ENCODE data around the gene IGLL1.

Gene IGLL1

GRCh38 chr22:23533771-23534191 is 46.3 kb downstream of the IGLL1 start:
- H3K27me3 ChIP-seq (ENCODE audit: insufficient read depth, low read length) = no peaks in the 10 kb centered on the region
- no peak overlapping the region for H3K27ac ChIP-seq (ENCODE audit: low read depth, low read length)
- H3K79me2 ChIP-seq (ENCODE audit: control insufficient read depth, insufficient read depth, low read length, unreplicated experiment) = no peaks in the 10 kb centered on the region
- no peak overlapping the region for H2AFZ ChIP-seq (ENCODE audit: low read length, unreplicated experiment)
- H3K4me1 ChIP-seq (ENCODE audit: control insufficient read depth, insufficient read depth, low read length, unreplicated experiment) = no peaks in the 10 kb centered on the region
- no peaks in the 10 kb centered on the region for H3K36me3 ChIP-seq (ENCODE audit: insufficient read depth, low read length)
- no peak overlapping the region for H3K4me3 ChIP-seq (ENCODE audit: low read depth, low read length)

DNA sequence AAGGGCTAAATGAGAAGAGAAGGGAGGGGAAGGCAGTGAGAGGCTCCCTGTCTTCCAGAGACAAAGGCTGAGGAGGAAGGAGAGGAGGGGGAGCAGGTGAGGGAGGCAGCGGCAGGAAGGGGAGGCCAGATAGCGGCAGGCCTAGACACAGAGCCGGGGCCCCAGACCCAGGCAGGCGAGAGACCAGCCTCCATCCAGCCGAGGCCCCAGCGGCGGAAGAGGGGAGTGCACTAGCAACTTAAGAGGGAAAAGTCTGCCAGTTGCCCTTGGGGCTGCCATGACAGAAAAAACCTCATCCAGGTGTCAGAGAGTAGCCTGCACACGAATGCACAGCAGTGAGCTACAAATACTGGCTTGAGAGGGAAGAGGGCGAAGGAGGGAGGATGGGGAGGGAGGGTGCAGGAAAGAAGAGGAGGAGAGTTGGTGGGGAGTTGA is 46.7 kb downstream of the IGLL1 start:
- Histone ChIP-seq H3K4me1 (ENCODE audit: control insufficient read depth, insufficient read depth, low read length, unreplicated experiment) (no peaks in the 10 kb centered on the region), H2AFZ (ENCODE audit: low read length, unreplicated experiment) (no peak overlapping the region), H3K27me3 (ENCODE audit: insufficient read depth, low read length) (no peaks in the 10 kb centered on the region), H3K79me2 (ENCODE audit: control insufficient read depth, insufficient read depth, low read length, unreplicated experiment) (no peaks in the 10 kb centered on the region), H3K36me3 (ENCODE audit: insufficient read depth, low read length) (no peaks in the 10 kb centered on the region), H3K4me3 (ENCODE audit: low read depth, low read length) (no peak overlapping the region), H3K27ac (ENCODE audit: low read depth, low read length) (no peak overlapping the region)

GRCh38 chr22:23532731-23533130 is 47.4 kb downstream of the IGLL1 start:
- Histone ChIP-seq H3K36me3 (ENCODE audit: insufficient read depth, low read length) (no peaks in the 10 kb centered on the region), H3K27ac (ENCODE audit: low read depth, low read length) (no peak overlapping the region), H2AFZ (ENCODE audit: low read length, unreplicated experiment) (no peak overlapping the region), H3K79me2 (ENCODE audit: control insufficient read depth, insufficient read depth, low read length, unreplicated experiment) (no peaks in the 10 kb centered on the region), H3K27me3 (ENCODE audit: insufficient read depth, low read length) (no peaks in the 10 kb centered on the region), H3K4me1 (ENCODE audit: control insufficient read depth, insufficient read depth, low read length, unreplicated experiment) (no peaks in the 10 kb centered on the region), H3K4me3 (ENCODE audit: low read depth, low read length) (no peak overlapping the region)

- H3K4me3 ChIP-seq (ENCODE audit: low read depth, low read length) = no peak overlapping the region
- no peaks in the 10 kb centered on the region for H3K4me1 ChIP-seq (ENCODE audit: control insufficient read depth, insufficient read depth, low read length, unreplicated experiment)
- H2AFZ ChIP-seq (ENCODE audit: low read length, unreplicated experiment) = no peak overlapping the region
- no peaks in the 10 kb centered on the region for H3K79me2 ChIP-seq (ENCODE audit: control insufficient read depth, insufficient read depth, low read length, unreplicated experiment)
- no peaks in the 10 kb centered on the region for H3K36me3 ChIP-seq (ENCODE audit: insufficient read depth, low read length)
- no peaks in the 10 kb centered on the region for H3K27me3 ChIP-seq (ENCODE audit: insufficient read depth, low read length)
- no peak overlapping the region for H3K27ac ChIP-seq (ENCODE audit: low read depth, low read length)
Measured at GRCh38 chr22:23531966-23532705, 48.0 kb downstream of the IGLL1 start.

- no peaks in the 10 kb centered on the region for H3K79me2 ChIP-seq (ENCODE audit: control insufficient read depth, insufficient read depth, low read length, unreplicated experiment)
- no peak overlapping the region for H3K4me3 ChIP-seq (ENCODE audit: low read depth, low read length)
- no peak overlapping the region for H2AFZ ChIP-seq (ENCODE audit: low read length, unreplicated experiment)
- H3K4me1 ChIP-seq (ENCODE audit: control insufficient read depth, insufficient read depth, low read length, unreplicated experiment) = no peaks in the 10 kb centered on the region
- no peak overlapping the region for H3K27ac ChIP-seq (ENCODE audit: low read depth, low read length)
- H3K36me3 ChIP-seq (ENCODE audit: insufficient read depth, low read length) = no peaks in the 10 kb centered on the region
- H3K27me3 ChIP-seq (ENCODE audit: insufficient read depth, low read length) = no peaks in the 10 kb centered on the region
Measured at GRCh38 chr22:23531283-23531956, 48.7 kb downstream of the IGLL1 start.

- no peaks in the 10 kb centered on the region for H3K4me1 ChIP-seq (ENCODE audit: control insufficient read depth, insufficient read depth, low read length, unreplicated experiment)
- no peaks in the 10 kb centered on the region for H3K36me3 ChIP-seq (ENCODE audit: insufficient read depth, low read length)
- H3K4me3 ChIP-seq (ENCODE audit: low read depth, low read length) = no peak overlapping the region
- H3K79me2 ChIP-seq (ENCODE audit: control insufficient read depth, insufficient read depth, low read length, unreplicated experiment) = no peaks in the 10 kb centered on the region
- H2AFZ ChIP-seq (ENCODE audit: low read length, unreplicated experiment) = no peak overlapping the region
- H3K27me3 ChIP-seq (ENCODE audit: insufficient read depth, low read length) = no peaks in the 10 kb centered on the region
- no peak overlapping the region for H3K27ac ChIP-seq (ENCODE audit: low read depth, low read length)
Measured at GRCh38 chr22:23530766-23531282, 49.3 kb downstream of the IGLL1 start.

DNA sequence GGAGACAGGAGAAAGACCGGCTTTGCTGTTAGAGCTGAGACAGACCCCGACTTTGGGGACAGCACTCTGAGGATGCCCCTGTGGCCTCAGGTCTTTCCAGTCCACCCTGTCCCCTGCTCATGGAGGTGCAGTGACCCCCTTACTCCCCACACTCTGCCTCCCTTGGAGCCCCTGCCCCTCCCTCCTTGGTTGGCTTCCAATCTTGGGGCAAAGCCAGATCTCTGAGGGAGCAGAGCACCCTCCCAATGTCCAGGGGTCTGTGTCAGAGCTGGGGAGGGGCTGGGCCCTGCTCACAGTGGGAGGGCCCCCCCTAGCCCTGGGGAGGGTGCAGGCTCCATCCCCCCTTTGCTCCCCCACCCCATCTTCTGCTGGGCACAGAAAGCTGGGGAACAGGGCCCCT is 50.0 kb downstream of the IGLL1 start:
- Histone ChIP-seq H3K27ac (ENCODE audit: low read depth, low read length) (no peak overlapping the region), H3K27me3 (ENCODE audit: insufficient read depth, low read length) (no peaks in the 10 kb centered on the region), H2AFZ (ENCODE audit: low read length, unreplicated experiment) (no peak overlapping the region), H3K36me3 (ENCODE audit: insufficient read depth, low read length) (no peaks in the 10 kb centered on the region), H3K4me3 (ENCODE audit: low read depth, low read length) (no peak overlapping the region), H3K79me2 (ENCODE audit: control insufficient read depth, insufficient read depth, low read length, unreplicated experiment) (no peaks in the 10 kb centered on the region), H3K4me1 (ENCODE audit: control insufficient read depth, insufficient read depth, low read length, unreplicated experiment) (no peaks in the 10 kb centered on the region)

DNA sequence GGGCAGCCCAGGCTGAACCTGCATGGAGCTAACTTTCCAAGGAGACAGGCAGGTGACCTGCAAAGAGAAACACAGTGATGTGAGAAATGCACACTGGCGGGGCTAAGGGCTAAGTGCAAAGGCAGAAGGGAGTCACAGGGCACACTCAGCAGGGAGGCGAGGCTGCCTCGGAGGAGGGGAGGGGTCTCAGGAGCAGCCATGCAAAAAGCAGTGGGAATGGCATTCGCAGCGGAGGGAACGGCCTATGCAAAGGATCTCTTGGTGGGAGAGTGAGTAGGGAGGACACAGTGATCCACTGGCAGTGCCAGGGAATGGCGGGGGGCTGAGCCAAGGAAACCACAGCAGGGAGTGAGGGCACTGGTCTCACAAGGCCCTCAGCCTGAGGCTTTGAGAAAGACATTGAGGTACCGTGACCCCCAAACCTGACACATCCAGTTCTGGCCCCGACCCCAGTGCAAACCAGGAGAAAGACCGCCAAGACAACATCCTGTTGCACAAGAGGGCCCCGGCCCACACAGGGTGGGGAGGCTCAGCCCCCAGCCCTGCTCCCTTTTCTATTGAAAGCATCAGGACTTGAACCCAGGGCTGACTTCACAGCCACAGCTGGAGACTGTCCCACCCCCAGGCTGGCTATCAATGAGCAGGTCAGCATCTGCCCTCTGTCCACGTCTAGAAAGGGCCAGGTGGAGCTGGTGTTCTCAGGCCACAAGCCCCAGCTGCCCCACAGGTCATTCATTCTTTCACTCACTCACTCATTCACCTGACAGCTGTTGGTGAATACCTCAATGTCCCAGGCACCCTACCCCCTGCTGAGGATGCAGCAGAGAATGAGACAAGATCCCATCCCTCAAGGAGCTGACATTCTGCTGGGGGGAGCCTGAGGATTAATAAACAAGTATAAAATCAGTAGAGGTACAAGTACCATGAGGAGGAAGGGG is 50.7 kb downstream of the IGLL1 start:
- Histone ChIP-seq H3K79me2 (ENCODE audit: control insufficient read depth, insufficient read depth, low read length, unreplicated experiment) (no peaks in the 10 kb centered on the region), H3K27ac (ENCODE audit: low read depth, low read length) (no peak overlapping the region), H3K4me1 (ENCODE audit: control insufficient read depth, insufficient read depth, low read length, unreplicated experiment) (no peaks in the 10 kb centered on the region), H3K4me3 (ENCODE audit: low read depth, low read length) (no peak overlapping the region), H3K36me3 (ENCODE audit: insufficient read depth, low read length) (no peaks in the 10 kb centered on the region), H3K27me3 (ENCODE audit: insufficient read depth, low read length) (no peaks in the 10 kb centered on the region), H2AFZ (ENCODE audit: low read length, unreplicated experiment) (no peak overlapping the region)

GRCh38 chr22:23527971-23528740 is 51.9 kb downstream of the IGLL1 start:
- H3K36me3 ChIP-seq (ENCODE audit: insufficient read depth, low read length) = no peaks in the 10 kb centered on the region
- no peak overlapping the region for H2AFZ ChIP-seq (ENCODE audit: low read length, unreplicated experiment)
- H3K4me1 ChIP-seq (ENCODE audit: control insufficient read depth, insufficient read depth, low read length, unreplicated experiment) = peaks cover under 1% of the 10 kb centered on the region
- H3K27ac ChIP-seq (ENCODE audit: low read depth, low read length) = no peak overlapping the region
- H3K4me3 ChIP-seq (ENCODE audit: low read depth, low read length) = no peak overlapping the region
- no peaks in the 10 kb centered on the region for H3K79me2 ChIP-seq (ENCODE audit: control insufficient read depth, insufficient read depth, low read length, unreplicated experiment)
- H3K27me3 ChIP-seq (ENCODE audit: insufficient read depth, low read length) = no peaks in the 10 kb centered on the region

Data from ACC112 (cell line).